Neural cell (in vitro differentiated cells): ENCODE data around the gene SPINK9. TPM values are rescaled to one million over a fixed set of nuclear protein-coding genes. Genes with fewer than 3 reads are reported as not detected.

Source experiments
- H2AFZ ChIP-seq: fragments of 200-600, 300-800 bp; sonication (generic), shearing (Covaris generic); 2 replicates; pipeline ENCODE4 v1.6.0; 2014; ENCODE audit warnings: low read depth, mild to moderate bottlenecking, antibody characterized with exemption, low read length, moderate library complexity
- H3F3A ChIP-seq: fragments of 200-600 bp; shearing (Covaris generic); 2 replicates; pipeline ENCODE4 v1.6.1; 2016; ENCODE audit warnings: mild to moderate bottlenecking, moderate library complexity, mixed read lengths, antibody characterized with exemption, low read length; ENCODE audit not compliant: insufficient read depth, poor library complexity, severe bottlenecking
- H3K27ac ChIP-seq: fragments of 200-600, 300-800 bp; sonication (generic), shearing (Covaris generic); 2 replicates; pipeline ENCODE4 v1.5.1; 2014; ENCODE audit warnings: mild to moderate bottlenecking, low read length, moderate library complexity
- H3K27me3 ChIP-seq: fragments of 300-800, 200-600 bp; sonication (generic), shearing (Covaris generic); 2 replicates; pipeline ENCODE4 v1.6.0; 2014; ENCODE audit warnings: mild to moderate bottlenecking, low read depth, low read length, moderate library complexity; ENCODE audit not compliant: insufficient read depth
- H3K36me3 ChIP-seq: fragments of 300-800, 200-600 bp; sonication (generic), shearing (Covaris generic); 2 replicates; pipeline ENCODE4 v1.5.1; 2014; ENCODE audit warnings: mild to moderate bottlenecking, antibody characterized with exemption, low read length, moderate library complexity; ENCODE audit not compliant: insufficient read depth
- H3K4me2 ChIP-seq: fragments of 300-800, 200-600 bp; sonication (generic), shearing (Covaris generic); 2 replicates; pipeline ENCODE4 v1.6.0; 2014; ENCODE audit warnings: mild to moderate bottlenecking, low read length
- H3K4me3 ChIP-seq: fragments of 300-800, 200-600 bp; sonication (generic), shearing (Covaris generic); 2 replicates; pipeline ENCODE4 v1.5.1; 2014; ENCODE audit warnings: mild to moderate bottlenecking, low read length, moderate library complexity
- H3K79me2 ChIP-seq: fragments of 200-600 bp; shearing (Covaris generic); replicated peaks from 2 replicates; pipeline ENCODE4 v1.6.0; 2014; ENCODE audit warnings: mild to moderate bottlenecking, low read length, moderate library complexity; ENCODE audit not compliant: insufficient read depth
- H3K9ac ChIP-seq: fragments of 300-800, 200-600 bp; sonication (generic), shearing (Covaris generic); 2 replicates; pipeline ENCODE4 v1.6.1; 2016; ENCODE audit warnings: mild to moderate bottlenecking, low read length, mixed read lengths
- H3K9me2 ChIP-seq: fragments of 200-600 bp; shearing (Covaris generic); 2 replicates; pipeline ENCODE4 v1.6.1; 2016; ENCODE audit warnings: mild to moderate bottlenecking, low read length, mixed read lengths; ENCODE audit not compliant: insufficient read depth
- H3K9me3 ChIP-seq: fragments of 200-600, 300-800 bp; sonication (generic), shearing (Covaris generic); 2 replicates; pipeline ENCODE4 v1.6.1; 2016; ENCODE audit warnings: mild to moderate bottlenecking, mixed run types, low read length, moderate library complexity, mixed read lengths
- H4K20me1 ChIP-seq: fragments of 200-600 bp; shearing (Covaris generic); 2 replicates; pipeline ENCODE4 v1.6.1; 2016; ENCODE audit warnings: mild to moderate bottlenecking, mixed run types; ENCODE audit not compliant: insufficient read depth
- EP300 ChIP-seq: fragments of 450-650 bp; conservative IDR thresholded peaks from 2 replicates; pipeline ENCODE4 v1.6.1; 2014; ENCODE audit warnings: antibody characterized with exemption, mild to moderate bottlenecking, moderate library complexity; ENCODE audit not compliant: poor library complexity, severe bottlenecking
- EZH2 ChIP-seq: fragments of 200-600, 300-800 bp; shearing (Covaris generic), sonication (generic); IDR thresholded peaks from 2 replicates; pipeline ENCODE4 v1.6.1; 2014; ENCODE audit warnings: antibody characterized with exemption, low read length, borderline replicate concordance, mild to moderate bottlenecking; ENCODE audit not compliant: insufficient read depth, poor library complexity, severe bottlenecking
- MXI1 ChIP-seq: fragments of 450-650 bp; conservative IDR thresholded peaks from 2 replicates; pipeline ENCODE4 v1.6.1; 2014; ENCODE audit warnings: antibody characterized with exemption, mild to moderate bottlenecking; ENCODE audit not compliant: poor library complexity, severe bottlenecking
- POLR2AphosphoS5 ChIP-seq: IDR thresholded peaks from 2 replicates; pipeline ENCODE4 v1.6.1; 2012
- RAD21 ChIP-seq: fragments of 450-650 bp; conservative IDR thresholded peaks from 2 replicates; pipeline ENCODE4 v1.6.1; 2014; ENCODE audit warnings: antibody characterized with exemption, mild to moderate bottlenecking, moderate library complexity
- SMC3 ChIP-seq: fragments of 450-650 bp; conservative IDR thresholded peaks from 2 replicates; pipeline ENCODE4 v1.6.1; 2014; ENCODE audit warnings: antibody characterized with exemption, mild to moderate bottlenecking, moderate library complexity; ENCODE audit not compliant: poor library complexity
- TAF1 ChIP-seq: IDR thresholded peaks from 2 replicates; pipeline ENCODE4 v1.6.1; 2012; ENCODE audit warnings: low read depth
- polyA plus RNA-seq: library from polyadenylated mRNA; depleted of rRNA; stranded (reverse); fragments of >200 nt; gene quantifications from 2 replicates; pipeline ENCODE4 v1.2.3, GENCODE V29; 2014
- TF ChIP-seq, protein P1 (sequence below): fragments of 450-650 bp; IDR thresholded peaks from 2 replicates; pipeline ENCODE4 v1.5.1; 2014; ENCODE audit warnings: antibody characterized with exemption, mild to moderate bottlenecking, moderate library complexity; ENCODE audit not compliant: poor library complexity, severe bottlenecking
- TF ChIP-seq, protein P2 (sequence below): IDR thresholded peaks from 2 replicates; pipeline ENCODE4 v1.6.1; 2012; ENCODE audit warnings: borderline replicate concordance

The SPINK9 gene
- polyA plus RNA-seq, 1 donor from 2014 or later = not detected

DNA sequence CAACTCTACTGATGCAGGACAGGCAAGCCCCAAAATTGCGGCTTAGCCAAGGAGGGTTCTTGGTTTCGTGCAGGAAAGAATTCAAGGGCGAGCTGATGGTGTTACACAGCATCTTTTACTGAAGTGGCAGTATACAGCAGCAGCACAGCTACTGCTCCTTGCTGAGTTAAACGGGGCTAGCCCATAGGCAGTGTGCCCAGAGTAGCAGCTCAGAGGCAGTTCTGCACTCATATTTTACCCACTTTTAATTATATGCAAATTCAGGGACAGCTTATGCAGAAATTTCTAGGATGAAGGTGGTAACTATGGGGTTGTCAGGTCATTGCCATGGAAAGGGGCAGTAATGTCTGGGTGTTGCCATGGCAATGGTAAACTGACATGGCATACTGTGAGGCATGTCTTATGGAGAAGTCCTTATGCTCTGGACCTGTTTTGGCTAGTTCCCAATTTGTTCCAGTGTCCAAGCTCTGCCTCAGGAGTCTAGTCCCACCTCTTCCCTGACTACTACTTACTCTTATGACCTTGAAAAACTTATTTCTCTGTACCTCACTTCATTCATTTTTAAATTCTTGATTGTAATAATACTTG, 2.0 kb upstream of the SPINK9 start:
- H3K4me2 ChIP-seq = no peak overlapping the region
- TF ChIP-seq RAD21 (no peak), TAF1 (no peak), MXI1 (no peak), EP300 (no peak), SMC3 (no peak), EZH2 (no peak), POLR2AphosphoS5 (no peak)
- TF ChIP-seq, protein P1, sequence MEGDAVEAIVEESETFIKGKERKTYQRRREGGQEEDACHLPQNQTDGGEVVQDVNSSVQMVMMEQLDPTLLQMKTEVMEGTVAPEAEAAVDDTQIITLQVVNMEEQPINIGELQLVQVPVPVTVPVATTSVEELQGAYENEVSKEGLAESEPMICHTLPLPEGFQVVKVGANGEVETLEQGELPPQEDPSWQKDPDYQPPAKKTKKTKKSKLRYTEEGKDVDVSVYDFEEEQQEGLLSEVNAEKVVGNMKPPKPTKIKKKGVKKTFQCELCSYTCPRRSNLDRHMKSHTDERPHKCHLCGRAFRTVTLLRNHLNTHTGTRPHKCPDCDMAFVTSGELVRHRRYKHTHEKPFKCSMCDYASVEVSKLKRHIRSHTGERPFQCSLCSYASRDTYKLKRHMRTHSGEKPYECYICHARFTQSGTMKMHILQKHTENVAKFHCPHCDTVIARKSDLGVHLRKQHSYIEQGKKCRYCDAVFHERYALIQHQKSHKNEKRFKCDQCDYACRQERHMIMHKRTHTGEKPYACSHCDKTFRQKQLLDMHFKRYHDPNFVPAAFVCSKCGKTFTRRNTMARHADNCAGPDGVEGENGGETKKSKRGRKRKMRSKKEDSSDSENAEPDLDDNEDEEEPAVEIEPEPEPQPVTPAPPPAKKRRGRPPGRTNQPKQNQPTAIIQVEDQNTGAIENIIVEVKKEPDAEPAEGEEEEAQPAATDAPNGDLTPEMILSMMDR = no peak
- TF ChIP-seq, protein P2, sequence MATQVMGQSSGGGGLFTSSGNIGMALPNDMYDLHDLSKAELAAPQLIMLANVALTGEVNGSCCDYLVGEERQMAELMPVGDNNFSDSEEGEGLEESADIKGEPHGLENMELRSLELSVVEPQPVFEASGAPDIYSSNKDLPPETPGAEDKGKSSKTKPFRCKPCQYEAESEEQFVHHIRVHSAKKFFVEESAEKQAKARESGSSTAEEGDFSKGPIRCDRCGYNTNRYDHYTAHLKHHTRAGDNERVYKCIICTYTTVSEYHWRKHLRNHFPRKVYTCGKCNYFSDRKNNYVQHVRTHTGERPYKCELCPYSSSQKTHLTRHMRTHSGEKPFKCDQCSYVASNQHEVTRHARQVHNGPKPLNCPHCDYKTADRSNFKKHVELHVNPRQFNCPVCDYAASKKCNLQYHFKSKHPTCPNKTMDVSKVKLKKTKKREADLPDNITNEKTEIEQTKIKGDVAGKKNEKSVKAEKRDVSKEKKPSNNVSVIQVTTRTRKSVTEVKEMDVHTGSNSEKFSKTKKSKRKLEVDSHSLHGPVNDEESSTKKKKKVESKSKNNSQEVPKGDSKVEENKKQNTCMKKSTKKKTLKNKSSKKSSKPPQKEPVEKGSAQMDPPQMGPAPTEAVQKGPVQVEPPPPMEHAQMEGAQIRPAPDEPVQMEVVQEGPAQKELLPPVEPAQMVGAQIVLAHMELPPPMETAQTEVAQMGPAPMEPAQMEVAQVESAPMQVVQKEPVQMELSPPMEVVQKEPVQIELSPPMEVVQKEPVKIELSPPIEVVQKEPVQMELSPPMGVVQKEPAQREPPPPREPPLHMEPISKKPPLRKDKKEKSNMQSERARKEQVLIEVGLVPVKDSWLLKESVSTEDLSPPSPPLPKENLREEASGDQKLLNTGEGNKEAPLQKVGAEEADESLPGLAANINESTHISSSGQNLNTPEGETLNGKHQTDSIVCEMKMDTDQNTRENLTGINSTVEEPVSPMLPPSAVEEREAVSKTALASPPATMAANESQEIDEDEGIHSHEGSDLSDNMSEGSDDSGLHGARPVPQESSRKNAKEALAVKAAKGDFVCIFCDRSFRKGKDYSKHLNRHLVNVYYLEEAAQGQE = no peak

DNA sequence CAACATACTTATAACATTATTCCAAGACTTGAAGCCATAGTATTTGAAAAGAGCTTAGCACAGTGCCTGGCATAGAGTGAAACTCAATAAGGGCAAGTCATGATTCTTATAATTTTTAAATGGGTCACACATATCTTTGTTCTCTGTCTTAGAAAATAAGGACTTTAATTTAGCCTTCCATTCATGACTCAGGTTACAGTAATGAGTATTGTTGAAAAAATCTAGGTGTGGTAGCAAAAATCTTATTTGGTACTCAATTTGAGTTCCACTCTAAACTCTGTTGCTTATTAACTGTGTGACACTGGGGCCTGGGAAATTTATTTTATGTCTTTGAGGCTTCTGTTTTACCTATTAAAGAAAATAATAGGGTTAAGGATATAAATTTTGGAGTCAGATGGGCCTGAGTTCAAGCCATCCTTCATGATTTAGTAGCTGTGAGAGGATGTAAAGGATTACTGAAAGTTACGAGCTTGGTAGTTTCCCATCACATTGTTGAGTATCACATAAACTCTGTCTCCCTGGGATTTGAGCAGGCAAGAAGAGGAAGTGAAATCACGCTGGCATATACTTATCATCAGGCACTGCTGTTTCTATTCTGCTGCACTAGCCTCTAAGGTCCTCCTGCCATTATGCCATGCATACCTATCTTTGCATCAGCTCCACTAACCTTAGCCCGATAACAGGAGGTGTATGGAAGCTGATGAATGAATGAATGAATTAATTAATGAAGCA, 1.5 kb downstream of the SPINK9 start:
- no peak overlapping the region for H3K9ac ChIP-seq
- H3K4me2 ChIP-seq = no peak overlapping the region
- H3K27ac ChIP-seq = no peak overlapping the region
- H3K79me2 ChIP-seq = no peaks in the 10 kb centered on the region
- H3K27me3 ChIP-seq = no peaks in the 10 kb centered on the region
- no peaks in the 10 kb centered on the region for H3K9me2 ChIP-seq
- no peaks in the 10 kb centered on the region for H3F3A ChIP-seq
- H4K20me1 ChIP-seq = no peaks in the 10 kb centered on the region
- no peak overlapping the region for H2AFZ ChIP-seq
- TF ChIP-seq SMC3 (no peak), MXI1 (no peak), TAF1 (no peak), EZH2 (no peak), POLR2AphosphoS5 (no peak), EP300 (no peak), RAD21 (no peak)
- TF ChIP-seq, protein P1 = no peak
- TF ChIP-seq, protein P2 = no peak
- H3K9me3 ChIP-seq = no peaks in the 10 kb centered on the region
- no peaks in the 10 kb centered on the region for H3K36me3 ChIP-seq
- no peak overlapping the region for H3K4me3 ChIP-seq

More for the DNA sequence above, 2.0 kb upstream of the SPINK9 start:
- Histone ChIP-seq H3K9me2 (no peaks in the 10 kb centered on the region), H3F3A (no peaks in the 10 kb centered on the region), H3K79me2 (no peaks in the 10 kb centered on the region), H3K27ac (no peak overlapping the region), H3K36me3 (no peaks in the 10 kb centered on the region), H3K9ac (no peak overlapping the region), H2AFZ (no peak overlapping the region), H3K4me3 (no peak overlapping the region), H4K20me1 (no peaks in the 10 kb centered on the region), H3K9me3 (no peaks in the 10 kb centered on the region), H3K27me3 (no peaks in the 10 kb centered on the region)
